Mesothelial cell of epicardium (in vitro differentiated cells): Measurements from ENCODE around the gene RGS19. TPM values are rescaled to one million over a fixed set of nuclear protein-coding genes. Genes with fewer than 3 reads are reported as not detected.

Source experiments
- DNase-seq, 2 experiments: peaks; one replicate each; pipeline ENCODE4 v3.0.0; 2021; ENCODE audit warnings: low spot score in 2 of 2; ENCODE audit not compliant: unreplicated experiment in 2 of 2
- H3K27ac Mint-ChIP-seq: 2 replicates; pipeline ENCODE4 v1.8.0; 2021; ENCODE audit warnings: mixed read lengths
- H3K27me3 Mint-ChIP-seq: 2 replicates; pipeline ENCODE4 v1.8.0; 2021; ENCODE audit warnings: low read depth, mixed read lengths
- H3K36me3 Mint-ChIP-seq: 2 replicates; pipeline ENCODE4 v1.8.0; 2021; ENCODE audit warnings: mixed read lengths
- H3K4me1 Mint-ChIP-seq: 2 replicates; pipeline ENCODE4 v1.8.0; 2021; ENCODE audit warnings: mixed read lengths
- H3K4me3 Mint-ChIP-seq: 2 replicates; pipeline ENCODE4 v1.8.0; 2021; ENCODE audit warnings: mild to moderate bottlenecking, moderate library complexity, mixed read lengths
- H3K9me3 Mint-ChIP-seq: 2 replicates; pipeline ENCODE4 v1.8.0; 2021; ENCODE audit warnings: mixed read lengths
- total RNA-seq: library from RNA; stranded (reverse); gene quantifications from 3 replicates; pipeline ENCODE4 v1.2.1, GENCODE V29; 2021
- TF ChIP-seq, protein P1 (sequence below): fragments of 200-600 bp; sonication (generic); IDR thresholded peaks from one replicate; pipeline ENCODE4 v1.5.0; 2021; ENCODE audit warnings: antibody characterized with exemption; ENCODE audit not compliant: unreplicated experiment

RGS19 gene
- total RNA-seq, 1 donor from 2014 or later = 7.9 TPM

DNA sequence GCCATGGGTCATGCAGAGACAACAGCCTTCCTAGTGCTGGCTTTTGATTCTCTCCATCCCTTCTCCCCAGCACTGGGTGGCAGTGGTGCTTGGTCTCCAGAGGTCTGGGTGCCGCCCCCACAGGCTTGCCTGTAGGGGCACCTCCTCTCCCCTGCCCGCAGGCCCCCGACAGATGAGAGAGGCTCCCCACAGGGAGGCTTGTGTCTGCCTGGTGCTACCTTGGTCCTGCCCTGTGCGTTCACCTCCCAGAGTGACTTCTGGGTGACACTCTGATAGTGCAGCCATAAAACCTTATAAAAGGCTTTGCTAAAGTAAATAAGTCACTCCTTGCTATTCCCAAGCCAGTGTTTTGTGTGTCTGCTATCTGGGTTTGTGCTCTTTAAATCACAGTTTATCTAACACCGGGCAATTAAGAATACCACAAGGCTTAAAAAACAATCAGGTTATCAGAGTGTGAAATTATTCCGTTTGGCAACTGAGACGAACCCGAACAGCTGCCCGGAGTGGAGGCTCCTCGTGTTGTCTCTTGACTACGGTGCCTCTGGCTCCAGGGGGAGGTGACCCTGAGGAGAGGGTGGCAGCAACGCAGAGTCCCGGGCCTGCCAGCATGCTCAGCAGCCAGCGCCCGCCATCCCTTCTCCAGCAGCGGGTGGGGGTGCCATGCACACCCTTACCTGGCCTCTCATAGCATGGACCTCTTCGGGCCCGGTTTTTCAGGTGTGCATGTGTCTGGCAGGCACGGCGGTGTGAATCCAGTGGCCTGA lies 48.8 kb downstream of the RGS19 start:
- Mint-ChIP-seq H3K4me1 (no peaks in the 10 kb centered on the region), H3K4me3 (no peak overlapping the region), H3K36me3 (peaks cover 25% of the 10 kb centered on the region), H3K27ac (no peak overlapping the region), H3K27me3 (no peaks in the 10 kb centered on the region), H3K9me3 (no peaks in the 10 kb centered on the region)
- no peak for DNase-seq
- TF ChIP-seq, protein P1, sequence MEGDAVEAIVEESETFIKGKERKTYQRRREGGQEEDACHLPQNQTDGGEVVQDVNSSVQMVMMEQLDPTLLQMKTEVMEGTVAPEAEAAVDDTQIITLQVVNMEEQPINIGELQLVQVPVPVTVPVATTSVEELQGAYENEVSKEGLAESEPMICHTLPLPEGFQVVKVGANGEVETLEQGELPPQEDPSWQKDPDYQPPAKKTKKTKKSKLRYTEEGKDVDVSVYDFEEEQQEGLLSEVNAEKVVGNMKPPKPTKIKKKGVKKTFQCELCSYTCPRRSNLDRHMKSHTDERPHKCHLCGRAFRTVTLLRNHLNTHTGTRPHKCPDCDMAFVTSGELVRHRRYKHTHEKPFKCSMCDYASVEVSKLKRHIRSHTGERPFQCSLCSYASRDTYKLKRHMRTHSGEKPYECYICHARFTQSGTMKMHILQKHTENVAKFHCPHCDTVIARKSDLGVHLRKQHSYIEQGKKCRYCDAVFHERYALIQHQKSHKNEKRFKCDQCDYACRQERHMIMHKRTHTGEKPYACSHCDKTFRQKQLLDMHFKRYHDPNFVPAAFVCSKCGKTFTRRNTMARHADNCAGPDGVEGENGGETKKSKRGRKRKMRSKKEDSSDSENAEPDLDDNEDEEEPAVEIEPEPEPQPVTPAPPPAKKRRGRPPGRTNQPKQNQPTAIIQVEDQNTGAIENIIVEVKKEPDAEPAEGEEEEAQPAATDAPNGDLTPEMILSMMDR = no peak

DNA sequence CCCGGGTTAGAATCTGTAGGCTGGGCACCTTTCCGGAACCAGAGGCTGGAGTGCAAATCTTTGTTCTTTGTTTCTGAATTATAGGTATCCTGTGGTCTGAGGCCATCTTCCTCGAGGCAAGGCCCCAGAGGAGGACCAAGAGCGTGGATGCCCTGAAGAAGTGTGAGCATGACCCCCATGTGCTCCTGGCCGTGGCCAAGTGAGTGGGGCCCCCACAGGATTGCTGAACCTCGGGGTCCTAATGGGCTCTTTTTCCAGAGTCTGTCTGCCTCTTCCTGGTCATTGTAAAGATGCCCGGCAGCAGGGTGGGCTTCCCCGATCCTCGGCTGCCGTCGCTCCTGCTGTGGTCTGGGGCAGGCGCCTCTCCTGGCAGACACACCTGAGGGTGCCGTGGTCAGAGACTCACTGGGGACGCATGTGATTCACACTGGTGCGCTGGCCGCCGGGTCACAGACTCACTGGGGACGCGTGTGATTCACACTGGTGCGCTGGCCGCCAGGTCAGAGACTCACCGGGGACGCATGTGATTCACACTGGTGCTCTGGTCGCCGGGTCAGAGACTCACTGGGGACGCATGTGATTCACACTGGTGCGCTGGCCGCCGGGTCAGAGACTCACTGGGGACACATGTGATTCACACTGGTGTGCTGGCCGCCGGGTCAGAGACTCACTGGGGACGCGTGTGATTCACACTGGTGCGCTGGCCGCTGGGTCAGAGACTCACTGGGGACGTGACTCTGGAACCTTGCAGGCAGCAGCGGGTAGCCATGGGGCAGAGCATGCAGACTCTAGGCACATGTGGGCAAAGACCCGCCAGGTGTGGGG lies 49.8 kb downstream of the RGS19 start:
- Mint-ChIP-seq H3K9me3 (no peaks in the 10 kb centered on the region), H3K4me1 (no peaks in the 10 kb centered on the region), H3K36me3 (peaks cover 29% of the 10 kb centered on the region), H3K27me3 (no peaks in the 10 kb centered on the region), H3K27ac (no peak overlapping the region), H3K4me3 (no peak overlapping the region)
- TF ChIP-seq, protein P1 = no peak
- no peak for DNase-seq

DNA sequence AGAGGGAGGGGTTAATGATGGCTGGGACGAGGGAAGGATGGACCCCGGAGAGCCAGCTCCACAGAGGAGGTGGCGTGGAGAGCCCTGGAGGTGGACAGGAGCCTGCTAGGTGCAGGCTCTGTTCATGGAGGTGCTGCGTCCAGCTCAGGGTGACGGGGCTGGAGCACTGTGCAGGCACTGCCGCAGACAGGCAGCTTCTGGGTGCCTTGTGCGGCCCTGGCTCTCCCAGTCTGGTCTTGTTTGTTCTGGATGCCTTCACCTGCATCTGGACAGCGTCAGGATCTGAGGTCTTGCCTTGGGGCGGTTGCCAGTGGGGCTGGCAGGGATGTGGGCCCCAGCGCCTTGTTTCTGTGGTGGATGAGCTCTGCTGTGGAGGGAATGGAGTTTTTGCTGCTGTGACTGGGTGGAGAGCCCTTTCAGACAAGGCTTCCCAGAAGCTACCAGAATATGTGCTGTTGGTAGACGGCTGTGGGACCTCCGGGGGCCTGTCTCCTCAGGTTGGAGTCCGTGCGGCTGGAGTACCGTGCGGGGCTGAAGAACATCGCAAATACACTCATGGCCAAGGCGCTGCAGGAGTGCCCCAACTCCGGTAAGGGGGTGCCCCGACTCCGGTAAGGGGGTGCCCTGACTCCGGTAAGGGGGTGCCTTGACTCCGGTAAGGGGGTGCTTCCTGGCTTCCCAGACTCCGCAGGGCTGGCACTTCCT lies 51.2 kb downstream of the RGS19 start:
- peaks cover 32% of the 10 kb centered on the region for H3K36me3 Mint-ChIP-seq

DNA sequence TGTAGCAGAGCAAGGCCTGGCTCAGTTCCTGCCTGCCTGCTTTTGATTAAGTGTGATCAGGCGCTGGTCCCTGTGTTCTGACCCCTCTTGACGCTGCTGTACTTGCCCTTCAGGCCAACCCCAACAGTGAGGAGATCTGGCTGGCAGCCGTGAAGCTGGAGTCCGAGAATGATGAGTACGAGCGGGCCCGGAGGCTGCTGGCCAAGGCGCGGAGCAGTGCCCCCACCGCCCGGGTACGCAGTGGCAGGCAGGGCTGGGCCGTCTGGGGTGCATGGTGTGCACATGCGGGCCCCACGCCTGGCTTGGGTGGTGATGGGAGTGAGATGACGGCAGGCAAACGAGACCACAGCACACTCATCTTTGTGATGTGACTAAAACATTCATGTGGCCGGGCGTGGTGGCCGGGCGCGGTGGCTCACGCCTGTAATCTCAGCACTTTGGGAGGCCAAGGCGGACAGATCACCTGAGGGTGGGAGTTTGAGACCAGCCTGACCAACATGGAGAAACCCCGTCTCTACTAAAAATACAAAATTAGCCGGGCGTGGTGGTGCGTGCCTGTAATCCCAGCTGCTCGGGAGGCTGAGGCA lies 53.4 kb downstream of the RGS19 start:
- TF ChIP-seq, protein P1 = no peak
- Mint-ChIP-seq H3K36me3 (peaks cover 40% of the 10 kb centered on the region), H3K27ac (no peak overlapping the region), H3K27me3 (no peaks in the 10 kb centered on the region), H3K9me3 (no peaks in the 10 kb centered on the region), H3K4me1 (no peaks in the 10 kb centered on the region), H3K4me3 (no peak overlapping the region)
- DNase-seq = no peak

More for the DNA sequence above, 51.2 kb downstream of the RGS19 start:
- Mint-ChIP-seq H3K4me1 (no peaks in the 10 kb centered on the region), H3K27me3 (no peaks in the 10 kb centered on the region), H3K27ac (no peak overlapping the region), H3K9me3 (no peaks in the 10 kb centered on the region), H3K4me3 (no peak overlapping the region)
- DNase-seq = no peak
- TF ChIP-seq, protein P1 = no peak

DNA sequence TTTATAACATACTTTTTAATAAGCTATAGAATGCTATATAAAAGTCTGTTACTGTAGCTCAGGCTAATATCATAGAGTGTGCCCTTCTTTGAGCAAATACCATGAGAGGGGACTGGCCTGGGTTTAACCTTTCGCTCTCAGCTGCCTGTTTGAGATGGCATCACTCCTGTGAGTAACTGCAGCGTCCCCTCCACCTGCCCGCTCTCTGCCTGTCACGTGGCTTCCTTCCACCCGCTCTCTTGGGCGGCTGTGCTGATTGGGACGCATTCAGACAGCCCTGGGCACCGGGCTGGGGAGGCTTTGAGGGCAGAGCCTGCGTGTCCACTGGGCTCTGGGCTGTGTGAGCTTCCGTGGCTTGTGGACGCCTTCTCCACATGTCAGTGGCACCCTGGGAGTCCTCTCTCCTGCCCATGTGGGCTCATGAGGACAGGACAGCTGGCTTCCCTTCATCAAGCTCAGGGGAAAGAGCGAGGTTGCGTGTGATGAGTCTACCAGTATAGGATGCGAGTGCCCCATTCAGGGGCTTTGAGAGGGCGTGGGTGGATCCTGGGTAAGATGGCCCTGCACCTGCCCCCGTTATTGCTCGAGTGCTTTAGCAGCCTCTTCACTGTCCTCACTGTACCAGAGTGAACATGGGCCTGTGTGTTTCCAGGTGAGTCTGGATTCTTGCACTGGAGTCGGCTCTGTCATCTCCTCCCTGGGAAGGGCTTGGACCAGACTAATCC lies 54.1 kb downstream of the RGS19 start:
- Mint-ChIP-seq H3K4me1 (no peaks in the 10 kb centered on the region), H3K9me3 (no peaks in the 10 kb centered on the region), H3K27ac (no peak overlapping the region), H3K4me3 (no peak overlapping the region), H3K27me3 (no peaks in the 10 kb centered on the region), H3K36me3 (peaks cover 36% of the 10 kb centered on the region)
- DNase-seq = no peak
- TF ChIP-seq, protein P1 = no peak
